Activated CD8-positive, alpha-beta T cell treated with anti-CD3 and anti-CD28 coated beads for 36 hours (primary cell): ENCODE measurements around the gene KRTAP9-6. TPM values are rescaled to one million over a fixed set of nuclear protein-coding genes. Genes with fewer than 3 reads are reported as not detected.

Experiments used
- ATAC-seq: fragments of 200-7000 bp; cut with Tn5 transposase; one replicate; pipeline ENCODE4 v1.10.0; 2021; ENCODE audit warnings: mild to moderate bottlenecking, moderate library complexity
- CTCF ChIA-PET: fragments of 350-600 bp; sonication (Branson Sonifier 250); formaldehyde crosslinking; loops from one replicate; lab custom pipeline; 2021; ENCODE audit warnings: antibody characterized with exemption; lab: Charles Lee
- POLR2A ChIA-PET: fragments of 350-600 bp; sonication (Branson Sonifier 250); formaldehyde crosslinking; loops from one replicate; lab custom pipeline; 2021; ENCODE audit warnings: antibody characterized with exemption; lab: Charles Lee
- DNase-seq: peaks from one replicate; pipeline ENCODE4 v3.0.0-alpha.2; 2020
- H3K27ac Mint-ChIP-seq: one replicate; pipeline ENCODE4 v1.8.0; 2021; ENCODE audit warnings: mild to moderate bottlenecking, mixed read lengths
- H3K27me3 Mint-ChIP-seq: one replicate; pipeline ENCODE4 v1.8.0; 2021; ENCODE audit warnings: mixed read lengths
- H3K36me3 Mint-ChIP-seq: one replicate; pipeline ENCODE4 v1.8.0; 2021; ENCODE audit warnings: low read depth, mixed read lengths
- H3K4me1 Mint-ChIP-seq: one replicate; pipeline ENCODE4 v1.8.0; 2021; ENCODE audit warnings: low read depth, mixed read lengths
- H3K4me3 Mint-ChIP-seq: one replicate; pipeline ENCODE4 v1.8.0; 2021; ENCODE audit warnings: mild to moderate bottlenecking, moderate library complexity, mixed read lengths
- H3K9me3 Mint-ChIP-seq: one replicate; pipeline ENCODE4 v1.8.0; 2021; ENCODE audit warnings: mixed read lengths
- intact Hi-C: fragments of 100-400 bp; cut with micrococcal nuclease; formaldehyde crosslinking; loops from one replicate; pipeline ENCODE4 v1.10.0; 2022
- total RNA-seq, 2 experiments: library from RNA; stranded (reverse); gene quantifications; one replicate each; pipeline ENCODE4 v1.2.3, GENCODE V29; 2021
- TF ChIP-seq, protein P1 (sequence below): fragments of 200-600 bp; IDR thresholded peaks from one replicate; pipeline ENCODE4 v1.8.0; 2022; ENCODE audit warnings: antibody characterized with exemption, mild to moderate bottlenecking

The KRTAP9-6 gene
- total RNA-seq, 2 experiments from 2014 or later, result not detected

DNA sequence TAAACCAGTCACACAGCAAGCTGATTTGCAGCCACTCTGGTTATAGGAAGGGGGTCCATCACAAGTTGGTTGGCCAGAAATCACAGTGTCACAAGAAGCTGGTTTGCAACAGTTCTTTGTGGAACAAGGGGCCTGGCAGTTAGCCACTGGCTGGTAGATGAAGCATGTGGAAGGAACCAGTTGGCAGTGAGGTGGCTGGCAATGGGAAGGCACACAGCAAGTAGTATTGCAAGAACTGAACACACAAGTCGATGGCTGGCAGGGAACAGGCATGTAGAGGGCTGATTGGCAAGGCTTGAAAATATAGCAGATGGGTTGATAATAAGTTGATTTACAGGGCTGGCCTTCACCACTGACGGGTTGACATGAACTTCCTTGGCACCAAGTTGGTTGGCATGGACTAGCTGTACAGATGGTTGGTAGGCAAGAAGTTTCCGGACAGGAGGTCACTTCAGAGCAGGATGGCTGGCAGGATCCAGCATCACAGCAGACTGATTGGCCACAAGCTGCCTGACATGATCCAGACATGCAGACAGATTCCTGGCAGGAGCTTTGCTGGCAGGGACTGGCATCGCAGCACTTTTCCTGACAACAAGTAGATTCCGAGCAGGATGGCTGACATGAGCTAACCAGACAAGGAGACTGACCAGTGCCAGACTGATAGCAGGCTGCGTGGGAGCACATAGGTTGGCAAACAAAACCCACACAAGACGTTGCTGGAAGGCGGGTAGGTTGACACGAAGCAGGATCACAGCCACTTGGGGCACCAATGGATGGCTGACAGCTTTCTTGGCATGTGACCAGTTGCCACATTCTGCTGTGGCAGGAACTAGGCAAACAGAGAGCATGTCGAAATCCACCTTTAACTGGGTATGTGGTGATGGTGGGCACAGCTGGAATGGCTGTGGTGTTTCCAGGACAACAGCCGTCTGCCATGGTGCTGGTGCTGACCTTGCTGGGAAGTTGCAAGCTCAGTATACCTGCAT lies 37.0 kb downstream of the KRTAP9-6 start, which contains the start of gene KRTAP29-1:
Gene KRTAP29-1, minus strand, starts transcription at position 936 of the 986 bp plus-strand sequence. Its CDS starts 0 bp downstream, at position 936.
- Mint-ChIP-seq H3K9me3 (peaks cover 2% of the 10 kb centered on the region), H3K27ac (no peak within 1 kb of the TSS), H3K36me3 (no peaks in the 10 kb centered on the region), H3K4me3 (no peak within 1 kb of the TSS), H3K4me1 (peaks cover 20% of the 10 kb centered on the region), H3K27me3 (no peaks in the 10 kb centered on the region)
- ChIA-PET CTCF (interaction anchor here (1.1 to 3.6 kb wide), 2 partner anchors 11 to 20 kb away, joined by 4 to 14 read pairs; no protein-coding TSS in a partner anchor), POLR2A (interaction anchor here (1.3 kb wide), 1 partner anchor 20 kb away, joined by 3 read pairs; no protein-coding TSS in a partner anchor)
- ATAC-seq (no peak), DNase-seq (no peak)
- TF ChIP-seq, protein P1, sequence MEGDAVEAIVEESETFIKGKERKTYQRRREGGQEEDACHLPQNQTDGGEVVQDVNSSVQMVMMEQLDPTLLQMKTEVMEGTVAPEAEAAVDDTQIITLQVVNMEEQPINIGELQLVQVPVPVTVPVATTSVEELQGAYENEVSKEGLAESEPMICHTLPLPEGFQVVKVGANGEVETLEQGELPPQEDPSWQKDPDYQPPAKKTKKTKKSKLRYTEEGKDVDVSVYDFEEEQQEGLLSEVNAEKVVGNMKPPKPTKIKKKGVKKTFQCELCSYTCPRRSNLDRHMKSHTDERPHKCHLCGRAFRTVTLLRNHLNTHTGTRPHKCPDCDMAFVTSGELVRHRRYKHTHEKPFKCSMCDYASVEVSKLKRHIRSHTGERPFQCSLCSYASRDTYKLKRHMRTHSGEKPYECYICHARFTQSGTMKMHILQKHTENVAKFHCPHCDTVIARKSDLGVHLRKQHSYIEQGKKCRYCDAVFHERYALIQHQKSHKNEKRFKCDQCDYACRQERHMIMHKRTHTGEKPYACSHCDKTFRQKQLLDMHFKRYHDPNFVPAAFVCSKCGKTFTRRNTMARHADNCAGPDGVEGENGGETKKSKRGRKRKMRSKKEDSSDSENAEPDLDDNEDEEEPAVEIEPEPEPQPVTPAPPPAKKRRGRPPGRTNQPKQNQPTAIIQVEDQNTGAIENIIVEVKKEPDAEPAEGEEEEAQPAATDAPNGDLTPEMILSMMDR, result no peak
- intact Hi-C loops, result no loop called here

DNA sequence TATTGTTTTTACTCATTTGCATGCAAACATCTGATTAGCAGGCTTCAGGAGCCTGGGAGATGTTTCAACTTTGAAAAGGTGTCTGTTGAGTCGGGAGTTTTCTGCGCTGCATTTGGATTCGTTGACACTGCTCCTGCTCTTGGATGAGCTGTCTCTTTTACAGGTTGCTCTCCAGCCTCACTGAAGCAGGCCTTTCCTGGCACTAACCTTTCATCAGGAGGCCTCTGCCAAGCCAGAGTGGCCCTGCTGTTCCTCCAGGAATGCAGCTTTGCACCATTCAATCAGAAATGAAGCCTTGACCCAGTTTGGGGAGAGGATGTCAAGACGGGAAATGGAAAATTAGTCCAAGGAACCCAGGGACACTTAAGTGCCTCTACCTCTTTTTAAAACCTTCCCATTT lies 37.8 kb downstream of the KRTAP9-6 start:
- Mint-ChIP-seq H3K4me1 (peaks cover 28% of the 10 kb centered on the region), H3K9me3 (peaks cover 2% of the 10 kb centered on the region), H3K27ac (no peak overlapping the region), H3K4me3 (no peak overlapping the region), H3K27me3 (no peaks in the 10 kb centered on the region), H3K36me3 (no peaks in the 10 kb centered on the region)
- ChIA-PET CTCF (interaction anchor here (0.8 to 3.6 kb wide), 2 partner anchors 13 to 19 kb away, joined by 3 to 14 read pairs; no protein-coding TSS in a partner anchor), POLR2A (interaction anchor here (1.3 kb wide), 1 partner anchor 19 kb away, joined by 3 read pairs; no protein-coding TSS in a partner anchor)
- ATAC-seq (no peak), DNase-seq (no peak)
- TF ChIP-seq, protein P1, result no peak
- intact Hi-C loops, result no loop called here

DNA sequence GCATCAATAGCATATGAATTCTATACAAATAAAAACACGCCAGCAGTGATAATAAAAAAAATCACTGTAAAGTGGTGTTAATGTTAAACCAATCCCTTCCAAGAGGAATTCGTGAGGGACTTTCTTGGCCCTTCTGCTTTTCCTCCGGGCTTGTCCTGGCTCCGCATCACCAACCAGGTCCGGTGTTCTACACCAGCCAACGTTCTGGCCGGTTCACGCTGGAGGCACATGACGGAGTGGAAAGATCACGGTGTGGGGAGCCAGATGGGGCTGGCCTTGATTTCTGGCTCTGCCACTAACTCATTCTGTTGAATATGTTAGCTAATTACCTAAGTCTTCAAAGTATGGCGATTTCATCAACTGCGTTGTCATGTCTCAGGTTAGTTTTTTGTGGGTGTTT lies 38.9 kb downstream of the KRTAP9-6 start:
- Mint-ChIP-seq H3K36me3 (no peaks in the 10 kb centered on the region), H3K9me3 (peaks cover 2% of the 10 kb centered on the region), H3K27me3 (no peaks in the 10 kb centered on the region), H3K27ac (no peak overlapping the region), H3K4me1 (peaks cover 39% of the 10 kb centered on the region), H3K4me3 (no peak overlapping the region)
- TF ChIP-seq, protein P1, result no peak
- ATAC-seq, result no peak
- intact Hi-C loops, result no loop called here
- POLR2A ChIA-PET, result no interaction called here
- CTCF ChIA-PET, result interaction anchor here (1.1 to 3.6 kb wide), 2 partner anchors 9 to 18 kb away, joined by 3 to 14 read pairs; no protein-coding TSS in a partner anchor
- no peak for DNase-seq

DNA sequence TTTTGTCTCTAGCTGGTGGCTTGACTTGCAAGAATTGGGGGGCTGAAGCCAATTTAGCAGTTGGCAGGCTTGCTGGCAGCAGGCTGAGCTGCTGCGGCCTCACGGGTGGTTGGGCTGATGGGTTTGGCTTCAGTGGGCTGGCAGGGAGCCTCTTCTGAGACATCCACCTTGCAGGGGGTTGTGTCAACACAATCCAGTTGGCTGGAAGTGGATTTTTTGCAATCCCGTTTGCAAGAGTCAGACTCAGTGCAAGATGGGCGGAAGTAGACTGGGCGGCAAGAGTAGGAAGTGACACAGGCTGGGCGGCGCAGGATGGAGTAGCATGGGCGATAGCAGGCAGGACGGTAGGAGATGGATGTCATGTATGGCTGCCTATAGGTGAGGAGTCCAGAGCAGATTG lies 42.5 kb downstream of the KRTAP9-6 start:
- ATAC-seq (no peak), DNase-seq (no peak)
- Mint-ChIP-seq H3K9me3 (no peaks in the 10 kb centered on the region), H3K4me1 (peaks cover 47% of the 10 kb centered on the region), H3K27ac (peak overlapping the region; percentile 86), H3K4me3 (peak overlapping the region; percentile 54), H3K27me3 (no peaks in the 10 kb centered on the region), H3K36me3 (no peaks in the 10 kb centered on the region)
- POLR2A ChIA-PET, result no interaction called here
- CTCF ChIA-PET, result interaction anchor here (1.1 to 3.1 kb wide), 4 partner anchors 15 to 489 kb away, joined by 3 to 22 read pairs (median 6); no protein-coding TSS in a partner anchor
- TF ChIP-seq, protein P1, result no peak
- intact Hi-C loops, result no loop called here
